Activated CD4-positive, CD25-positive, alpha-beta regulatory T cell treated with anti-CD3 and anti-CD28 coated beads, Interleukin-2, amount 50 U/mL, for 16 hours (primary cell): ENCODE data around the gene SPECC1L.
"Not testable (repeated sequence)": the region's sequence is repeated elsewhere in the genome, so short reads cannot be mapped to it uniquely, and the experiment has no call there.

Experiments used
- DNase-seq: peaks from one replicate; pipeline ENCODE4 v3.0.0-alpha.2; 2020; ENCODE audit warnings: low read depth, low spot score

SPECC1L gene, protein sequence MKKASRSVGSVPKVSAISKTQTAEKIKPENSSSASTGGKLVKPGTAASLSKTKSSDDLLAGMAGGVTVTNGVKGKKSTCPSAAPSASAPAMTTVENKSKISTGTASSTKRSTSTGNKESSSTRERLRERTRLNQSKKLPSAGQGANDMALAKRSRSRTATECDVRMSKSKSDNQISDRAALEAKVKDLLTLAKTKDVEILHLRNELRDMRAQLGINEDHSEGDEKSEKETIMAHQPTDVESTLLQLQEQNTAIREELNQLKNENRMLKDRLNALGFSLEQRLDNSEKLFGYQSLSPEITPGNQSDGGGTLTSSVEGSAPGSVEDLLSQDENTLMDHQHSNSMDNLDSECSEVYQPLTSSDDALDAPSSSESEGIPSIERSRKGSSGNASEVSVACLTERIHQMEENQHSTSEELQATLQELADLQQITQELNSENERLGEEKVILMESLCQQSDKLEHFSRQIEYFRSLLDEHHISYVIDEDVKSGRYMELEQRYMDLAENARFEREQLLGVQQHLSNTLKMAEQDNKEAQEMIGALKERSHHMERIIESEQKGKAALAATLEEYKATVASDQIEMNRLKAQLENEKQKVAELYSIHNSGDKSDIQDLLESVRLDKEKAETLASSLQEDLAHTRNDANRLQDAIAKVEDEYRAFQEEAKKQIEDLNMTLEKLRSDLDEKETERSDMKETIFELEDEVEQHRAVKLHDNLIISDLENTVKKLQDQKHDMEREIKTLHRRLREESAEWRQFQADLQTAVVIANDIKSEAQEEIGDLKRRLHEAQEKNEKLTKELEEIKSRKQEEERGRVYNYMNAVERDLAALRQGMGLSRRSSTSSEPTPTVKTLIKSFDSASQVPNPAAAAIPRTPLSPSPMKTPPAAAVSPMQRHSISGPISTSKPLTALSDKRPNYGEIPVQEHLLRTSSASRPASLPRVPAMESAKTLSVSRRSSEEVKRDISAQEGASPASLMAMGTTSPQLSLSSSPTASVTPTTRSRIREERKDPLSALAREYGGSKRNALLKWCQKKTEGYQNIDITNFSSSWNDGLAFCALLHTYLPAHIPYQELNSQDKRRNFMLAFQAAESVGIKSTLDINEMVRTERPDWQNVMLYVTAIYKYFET

DNA sequence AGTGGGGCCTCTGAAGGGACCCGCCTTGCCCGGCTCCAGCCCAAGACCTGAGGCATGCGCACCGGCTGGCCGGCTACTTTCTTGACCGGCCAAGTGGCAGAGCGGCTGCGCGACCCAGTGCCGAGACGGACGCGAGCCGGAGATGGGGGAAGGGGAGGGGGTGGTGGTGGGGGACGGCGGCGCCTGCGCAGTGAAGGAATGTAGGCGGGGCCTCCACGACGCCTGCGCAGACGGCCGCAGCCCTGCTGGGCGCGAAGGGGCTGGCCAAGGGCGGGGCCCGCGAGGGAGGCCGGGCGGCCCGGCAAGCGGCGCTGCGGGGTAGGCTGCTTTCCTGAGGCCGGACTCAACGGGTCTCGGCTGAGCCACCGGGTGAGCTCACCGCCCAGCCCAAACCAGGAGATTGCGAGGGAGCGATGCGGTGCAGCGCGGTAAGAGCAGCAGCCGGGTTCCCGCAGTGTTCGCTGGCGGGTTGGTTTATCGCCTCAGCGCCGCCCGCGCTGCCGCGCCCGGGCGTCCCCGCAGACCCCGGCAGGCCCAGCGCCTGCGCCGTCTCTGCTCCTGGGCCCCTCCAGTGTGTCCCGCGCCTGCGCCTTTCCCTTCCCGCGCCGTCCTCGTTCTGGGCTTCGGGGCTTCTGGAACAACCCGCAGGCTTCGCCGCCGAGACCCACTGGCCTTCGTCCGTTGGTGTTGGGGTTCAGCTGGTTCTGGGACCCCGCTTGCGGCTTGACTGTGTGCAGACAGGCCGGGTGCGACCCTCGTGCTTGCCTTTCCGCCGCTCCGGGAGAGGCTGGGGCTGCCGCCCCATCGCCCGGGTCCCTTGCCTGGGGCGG, at the start of gene SPECC1L:
Gene SPECC1L, plus strand, starts transcription at position 276 of the 830 bp plus-strand sequence. CDS start 31,401 bp downstream, outside the sequence.
- DNase-seq: peak; percentile 77

DNA sequence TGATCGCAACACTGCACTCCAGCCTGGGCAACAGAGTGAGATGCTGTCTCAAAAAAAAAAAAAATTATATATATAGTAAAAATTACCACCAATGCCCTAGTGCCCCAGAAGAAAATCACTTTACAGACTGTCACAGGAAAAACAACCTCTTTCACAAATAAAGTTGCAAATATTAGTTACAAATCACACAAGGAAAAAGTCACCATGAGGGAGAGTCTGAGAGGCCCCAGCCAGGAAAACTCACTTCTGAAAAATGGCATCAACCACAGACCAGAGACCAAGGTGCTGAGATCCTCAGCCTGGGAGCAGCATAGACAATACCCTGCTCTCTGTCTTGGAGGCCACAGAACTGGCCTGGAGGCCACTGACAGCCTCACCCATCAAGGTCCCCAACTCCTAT, 46.2 kb upstream of the SPECC1L start:
- DNase-seq: no peak

DNA sequence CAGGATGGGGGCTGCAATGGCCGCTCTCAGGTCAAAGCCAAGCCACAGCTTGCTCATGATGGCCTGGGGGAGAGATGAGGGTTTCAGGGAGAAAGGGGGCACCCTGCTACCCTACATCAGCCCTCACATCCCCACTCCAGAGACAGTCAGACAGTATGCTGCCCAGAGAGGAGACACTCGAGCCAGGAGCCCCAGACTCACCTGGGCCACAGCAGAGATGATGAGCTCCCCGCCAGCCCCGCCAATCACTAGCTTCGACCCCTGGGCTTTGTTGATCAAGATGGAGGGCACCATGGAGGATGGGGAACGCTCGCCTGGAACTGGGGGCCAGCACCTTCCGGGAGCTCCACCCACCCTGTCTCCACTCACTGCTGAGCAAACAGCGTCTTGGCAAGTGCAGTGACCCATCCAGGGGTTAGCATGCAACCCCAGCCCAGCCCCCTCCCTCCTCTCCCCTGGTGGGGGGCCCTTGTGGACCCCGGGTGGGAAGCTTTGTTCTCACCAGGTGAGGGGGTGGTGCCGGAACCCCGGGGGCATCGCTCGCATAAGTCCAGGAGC, 45.5 kb upstream of the SPECC1L start:
- no peak for DNase-seq

DNA sequence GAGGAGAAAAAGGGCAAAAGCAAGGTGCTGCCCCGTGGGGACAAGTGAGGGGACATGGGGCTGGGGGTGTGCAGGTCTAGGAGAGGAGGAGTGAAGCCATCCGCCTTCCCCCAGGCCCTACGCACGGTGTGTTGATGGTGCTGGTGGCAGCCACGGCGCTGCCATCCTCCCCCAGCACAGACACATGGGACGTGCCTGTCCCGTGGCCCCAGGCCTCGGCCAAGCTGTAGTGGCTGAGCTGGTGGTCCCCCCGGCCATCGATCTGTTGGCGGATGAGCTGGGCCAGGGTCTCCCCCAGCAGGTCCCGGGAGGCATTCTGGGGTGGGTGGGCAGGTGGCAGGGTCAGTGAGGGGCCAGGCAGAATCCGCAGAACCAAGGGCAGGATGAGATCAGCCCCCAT, 44.7 kb upstream of the SPECC1L start:
- no peak for DNase-seq

DNA sequence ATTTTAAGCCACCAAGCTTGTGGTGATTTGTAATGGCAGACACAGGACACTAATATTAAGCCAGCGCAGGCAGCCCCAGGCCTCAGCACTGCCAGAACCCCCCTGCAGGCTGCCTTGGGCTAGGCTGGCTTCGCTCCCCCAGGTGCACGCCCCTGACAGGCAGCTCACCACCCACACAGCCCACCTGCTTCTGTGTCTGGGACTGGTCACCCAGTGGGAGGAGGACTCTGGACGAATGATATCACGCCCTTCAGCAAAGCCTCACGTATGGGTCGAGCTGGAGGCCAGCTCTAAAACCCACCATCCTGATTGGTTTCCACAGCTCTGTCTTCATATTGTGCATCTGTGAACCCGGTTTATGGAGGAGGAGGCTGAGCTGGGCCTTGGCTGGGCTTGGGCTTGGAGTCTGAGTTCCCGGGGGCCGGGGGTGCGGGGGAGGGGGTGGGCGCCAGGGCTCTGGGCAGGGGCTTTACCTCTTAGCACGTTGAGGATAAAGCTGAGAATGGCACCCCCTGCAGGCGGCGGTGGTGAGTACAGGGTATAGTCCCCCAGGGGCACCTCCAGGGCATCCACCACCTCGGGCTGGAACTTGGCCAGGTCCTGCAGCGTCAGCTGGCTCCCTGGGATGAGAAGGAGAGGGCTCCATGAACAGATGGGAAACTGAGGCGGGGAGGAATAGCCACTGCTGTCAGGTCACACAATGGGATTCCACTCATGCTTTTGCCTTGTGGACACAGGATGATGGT, 39.5 kb upstream of the SPECC1L start:
- DNase-seq: peak; percentile 29

DNA sequence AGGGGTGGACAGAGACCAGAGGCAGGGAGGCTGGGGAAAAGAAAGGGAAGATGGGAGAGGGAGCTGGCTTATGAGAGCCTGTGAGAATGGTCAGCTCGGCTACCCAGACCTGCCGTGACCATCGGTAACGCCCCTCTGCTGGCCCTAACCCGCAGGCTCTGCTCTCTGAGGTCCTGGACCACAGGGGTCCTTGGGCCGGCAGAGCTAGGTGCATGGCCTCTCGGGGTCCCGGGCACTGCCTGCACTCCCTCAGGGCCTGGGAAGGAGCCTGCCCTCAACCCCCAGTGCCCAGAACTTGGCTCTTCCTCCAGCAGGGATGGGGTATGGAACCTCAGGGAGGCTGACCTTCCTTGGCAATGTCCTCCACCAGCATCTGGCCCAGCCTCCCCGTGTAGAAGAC, 38.9 kb upstream of the SPECC1L start:
- no peak for DNase-seq

DNA sequence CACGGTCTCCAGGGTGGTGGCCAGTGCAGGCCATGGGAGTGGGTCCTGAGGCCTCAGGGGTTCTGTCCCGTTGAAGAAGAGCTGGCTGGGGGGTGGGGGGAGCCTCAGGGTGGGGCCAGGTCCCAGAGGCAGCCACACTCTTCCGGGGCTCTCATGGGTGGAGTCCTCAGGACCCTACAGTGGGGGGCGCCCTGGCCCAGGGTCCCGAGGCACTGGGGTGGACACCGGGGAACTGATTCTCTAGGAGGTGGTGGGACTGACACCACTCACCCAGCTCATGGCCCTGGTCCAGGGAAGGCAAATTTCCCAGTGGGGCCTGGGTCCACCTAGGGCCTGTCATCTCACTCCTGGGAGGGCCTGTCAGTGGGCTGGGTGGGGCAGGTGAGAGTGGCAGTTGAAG, 38.5 kb upstream of the SPECC1L start:
- DNase-seq: no peak

DNA sequence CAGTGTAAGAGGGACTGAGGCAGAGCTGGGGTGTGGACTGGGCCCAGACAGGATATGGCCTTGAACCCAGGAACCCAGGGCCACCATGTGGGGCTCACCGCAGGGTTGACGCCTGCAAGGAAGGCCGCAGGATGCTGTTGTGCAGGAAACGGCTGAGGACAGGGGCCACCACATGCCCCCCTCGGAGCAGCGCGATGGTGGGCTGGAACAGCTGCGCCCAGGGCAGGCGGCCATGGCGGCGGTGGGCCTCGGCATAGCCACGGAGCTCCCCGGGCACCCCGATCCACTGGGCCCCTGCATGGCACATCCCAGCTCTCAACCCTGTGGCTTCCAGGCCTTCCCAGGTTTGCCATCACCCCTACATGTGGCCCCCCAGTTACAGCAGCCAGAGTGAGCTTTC, 37.9 kb upstream of the SPECC1L start:
- no peak for DNase-seq

DNA sequence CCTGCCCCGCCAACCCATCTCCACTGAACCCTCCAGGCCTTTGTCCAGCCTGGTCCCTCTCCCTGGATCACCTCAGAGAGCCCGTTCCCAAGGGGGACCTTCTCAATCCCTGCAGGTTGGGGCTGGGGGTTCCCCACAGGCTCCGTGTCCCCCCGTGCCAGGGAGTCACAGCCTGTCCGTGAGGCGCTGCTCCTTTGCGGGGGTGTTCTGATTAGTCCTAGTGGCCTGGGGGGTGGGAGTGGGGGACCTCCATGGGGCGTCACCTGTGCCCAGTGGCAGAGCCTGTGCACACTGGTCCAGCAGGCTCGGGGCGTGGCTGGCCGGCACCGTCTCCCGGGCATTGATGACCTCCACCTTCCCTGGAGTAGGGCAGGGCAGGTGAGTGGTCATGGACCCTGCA, 37.4 kb upstream of the SPECC1L start:
- DNase-seq: no peak

DNA sequence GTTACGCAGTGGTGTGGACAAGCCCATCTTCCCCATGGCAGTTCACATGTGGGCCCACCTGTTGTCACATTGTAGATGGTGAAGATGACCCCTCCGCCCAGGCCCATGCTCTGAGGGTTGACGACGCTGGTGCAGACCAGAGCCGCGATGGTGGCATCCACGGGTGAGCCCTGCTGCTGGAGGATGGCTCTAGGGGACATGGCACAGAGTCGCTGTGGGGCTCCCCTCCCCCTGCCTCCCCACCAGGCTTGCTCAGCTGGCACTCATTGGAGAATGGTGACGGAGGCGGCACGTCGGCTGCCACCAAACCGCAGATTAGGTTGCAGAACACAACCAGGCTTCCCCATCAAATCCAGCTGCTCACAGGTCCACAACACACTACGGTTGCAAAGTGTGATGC, 36.8 kb upstream of the SPECC1L start:
- no peak for DNase-seq

DNA sequence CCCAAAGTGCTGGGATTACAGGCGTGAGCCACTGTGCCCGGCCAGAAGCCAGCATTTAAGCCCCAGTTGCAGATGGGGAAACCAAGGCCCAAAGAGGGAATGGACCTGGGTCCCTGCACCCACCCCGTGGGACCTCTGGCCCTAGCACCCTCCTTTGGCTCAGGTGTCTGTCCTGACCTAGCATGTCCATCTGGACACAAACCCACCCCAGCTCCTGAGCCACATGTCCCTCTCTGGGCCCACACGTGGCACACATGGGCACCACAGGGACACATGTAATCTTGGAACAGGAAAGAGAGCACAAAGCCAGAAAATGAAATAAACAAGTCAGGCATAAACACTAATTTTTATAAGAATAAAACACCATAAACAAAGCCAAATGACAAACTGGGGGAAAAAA, 35.3 kb upstream of the SPECC1L start:
- no peak for DNase-seq

DNA sequence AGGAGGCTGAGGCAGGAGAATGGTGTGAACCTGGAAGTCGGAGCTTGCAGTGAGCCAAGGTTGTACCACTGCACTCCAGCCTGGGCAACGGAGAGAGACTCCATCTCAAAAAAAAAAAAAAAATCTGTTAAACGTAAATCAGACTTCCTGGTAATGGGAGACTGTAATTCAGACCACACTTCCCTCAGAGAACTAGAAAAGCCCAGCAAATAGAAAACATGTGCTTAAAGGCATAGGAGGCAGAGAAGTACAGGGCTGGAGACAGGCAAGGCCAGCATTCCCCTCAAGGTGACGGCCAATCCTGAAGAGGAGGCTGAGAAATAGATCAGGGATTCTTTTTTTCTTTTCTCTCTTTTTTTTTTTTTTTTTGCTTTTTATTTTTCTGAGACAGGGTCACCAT, 34.0 kb upstream of the SPECC1L start:
- DNase-seq: no peak

DNA sequence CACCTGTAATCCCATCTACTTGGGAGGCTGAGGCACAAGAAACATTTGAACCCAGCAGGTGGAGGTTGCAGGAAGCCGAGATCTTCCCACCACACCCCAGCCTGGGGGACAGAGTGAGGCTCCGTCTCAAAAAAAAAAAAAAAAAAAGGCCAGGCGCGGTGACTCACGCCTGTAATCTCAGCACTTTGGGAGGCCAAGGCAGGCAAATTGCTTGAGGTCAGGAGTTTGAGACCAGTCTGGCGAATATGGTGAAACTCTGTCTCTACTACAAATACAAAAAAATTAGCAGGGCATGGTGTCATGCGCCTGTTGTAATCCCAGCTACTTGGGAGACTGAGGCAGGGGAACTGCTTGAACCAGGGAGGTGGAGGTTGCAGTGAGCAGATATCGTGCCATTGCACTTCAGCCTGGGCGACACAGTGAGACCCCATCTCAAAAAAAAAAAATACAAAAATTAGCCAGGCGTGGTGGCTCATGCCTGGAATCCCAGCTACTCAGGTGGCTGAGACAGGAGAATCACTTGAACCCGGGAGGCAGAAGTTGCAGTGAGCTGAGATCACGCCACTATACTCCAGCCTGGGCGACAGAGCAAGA, 32.4 kb upstream of the SPECC1L start:
- DNase-seq: not testable (repeated sequence)

DNA sequence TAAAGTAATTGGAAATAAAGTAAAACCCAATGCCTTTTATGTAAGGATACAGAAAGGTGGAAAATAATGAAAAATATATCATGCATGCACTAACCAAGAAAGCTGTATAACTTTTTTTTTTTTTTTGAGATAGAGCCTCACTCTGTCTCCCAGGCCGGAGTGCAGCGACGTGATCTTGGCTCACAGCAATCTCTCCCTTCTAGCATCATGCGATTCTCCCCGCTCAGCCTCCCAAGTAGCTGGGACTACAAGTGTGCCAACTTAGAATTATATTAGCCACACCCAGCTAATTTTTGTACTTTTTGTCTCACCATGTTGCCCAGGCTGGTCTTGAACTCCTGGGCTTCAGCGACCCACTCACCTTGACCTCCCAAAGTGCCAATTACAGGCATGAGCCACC, 30.2 kb upstream of the SPECC1L start:
- no peak for DNase-seq

DNA sequence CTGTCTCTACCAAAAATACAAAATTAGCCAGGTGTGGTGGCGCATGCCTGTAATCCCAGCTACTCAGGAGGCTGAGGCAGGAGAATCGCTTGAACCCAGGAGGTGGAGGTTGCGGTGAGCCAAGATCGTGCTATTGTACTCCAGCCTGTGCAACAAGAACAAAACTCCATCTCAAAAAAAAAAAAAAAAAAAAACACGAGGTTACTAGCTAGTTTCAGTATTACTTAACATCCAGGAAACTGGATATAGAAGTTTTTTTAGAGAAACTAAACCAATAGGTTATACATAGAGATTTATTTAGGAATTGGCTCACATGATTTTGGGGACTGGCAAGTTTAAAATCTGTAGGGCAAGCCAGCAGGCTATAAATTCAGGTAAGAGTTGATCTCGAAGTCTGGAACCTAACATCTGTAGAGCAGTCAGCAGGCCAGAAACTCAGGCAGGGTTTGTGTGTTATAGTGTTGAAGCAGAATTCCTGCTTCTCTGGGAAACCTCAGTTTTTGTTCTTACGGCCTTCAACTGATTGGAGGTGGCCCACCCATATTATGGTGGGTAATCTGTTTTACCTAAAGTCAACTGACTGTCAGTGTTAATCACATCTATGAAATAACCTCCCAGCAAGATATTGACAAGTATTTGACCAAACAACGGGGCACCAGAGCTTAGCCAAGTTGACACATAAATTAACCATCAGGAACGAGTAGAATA, 29.5 kb upstream of the SPECC1L start:
- DNase-seq: not testable (repeated sequence)

DNA sequence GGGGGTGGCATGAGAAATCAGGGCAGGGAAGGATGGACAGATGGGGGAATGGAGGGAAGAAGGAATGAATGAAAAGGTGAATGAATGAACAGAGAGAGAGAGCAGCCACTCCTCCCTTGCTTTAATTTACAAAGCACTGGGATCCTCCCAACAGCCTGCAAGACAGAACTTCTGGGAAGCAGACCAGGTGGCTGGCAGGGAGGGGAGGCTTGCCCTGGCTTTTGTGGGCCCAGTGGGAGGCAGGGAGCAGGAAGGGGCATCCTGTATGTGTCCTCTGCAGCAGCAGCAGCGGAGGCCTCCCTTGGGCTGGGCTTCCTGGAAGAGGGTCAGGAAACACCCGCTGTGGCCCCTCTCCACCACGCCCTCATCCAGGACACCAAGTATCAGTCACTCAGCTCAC, 27.2 kb upstream of the SPECC1L start:
- not testable (repeated sequence) for DNase-seq

DNA sequence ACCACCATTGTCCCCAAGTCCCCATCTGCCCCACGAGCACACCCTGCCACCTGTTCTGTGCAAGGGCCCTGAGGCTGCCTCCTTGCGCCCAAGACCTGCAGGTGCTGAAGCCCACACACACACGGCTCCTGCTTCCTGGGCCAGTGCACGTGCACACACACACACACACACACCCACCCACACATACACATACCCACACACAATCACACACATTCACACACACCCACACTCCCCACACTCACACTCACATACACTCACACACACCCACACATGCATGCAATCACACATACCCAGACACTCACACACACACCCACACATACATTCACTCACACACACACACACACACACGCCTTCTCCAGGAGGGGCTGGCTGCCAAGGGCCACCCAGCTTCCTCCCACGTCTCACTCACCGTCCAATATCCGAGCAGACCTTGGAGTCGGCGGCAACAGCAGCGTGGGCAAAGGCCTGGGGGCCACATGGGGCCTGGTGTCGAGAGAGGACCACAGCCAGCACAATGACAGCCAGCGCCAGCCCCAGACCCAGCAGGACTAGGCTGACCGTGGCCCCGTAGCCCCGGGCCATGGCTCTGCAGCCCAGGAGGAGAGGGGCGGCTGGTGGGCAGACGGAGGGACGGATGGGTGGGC, 26.4 kb upstream of the SPECC1L start:
- DNase-seq: no peak

DNA sequence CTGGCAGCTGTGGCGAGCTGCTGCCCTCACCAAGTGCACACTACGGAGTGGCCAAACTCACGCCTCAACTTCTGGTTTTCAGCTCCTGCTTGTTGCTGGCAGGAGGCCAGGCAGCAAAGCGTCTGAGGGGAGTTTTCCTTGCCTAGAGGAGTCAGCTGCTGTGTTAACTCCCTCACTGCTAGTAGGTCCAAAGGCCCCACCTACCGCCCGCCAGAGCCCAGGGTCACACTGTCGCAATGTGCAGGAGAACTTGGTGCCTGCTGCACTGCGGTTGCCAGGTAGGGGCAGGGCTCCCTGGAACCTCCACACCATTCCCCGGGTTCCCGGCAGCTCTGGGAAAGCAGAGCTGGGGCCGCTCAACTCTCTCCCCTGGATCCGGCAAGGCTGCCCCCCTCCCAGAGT, 25.6 kb upstream of the SPECC1L start, which contains the start of gene GGT5:
Gene GGT5, minus strand, starts transcription at position 53 of the 402 bp plus-strand sequence. CDS start 357 bp downstream, outside the sequence.
- DNase-seq: not testable (repeated sequence)
